Progenitor cell of endocrine pancreas (in vitro differentiated cells): ENCODE results near the gene NPFFR1. TPM values are rescaled to one million over a fixed set of nuclear protein-coding genes. Genes with fewer than 3 reads are reported as not detected.

Source experiments
- DNase-seq: peaks from one replicate; pipeline ENCODE4 v3.0.0; 2021; ENCODE audit warnings: low spot score; ENCODE audit not compliant: unreplicated experiment
- H3K27ac Mint-ChIP-seq: 2 replicates; pipeline ENCODE4 v1.8.0; 2021; ENCODE audit warnings: mild to moderate bottlenecking, moderate library complexity, mixed read lengths
- H3K27me3 Mint-ChIP-seq: 2 replicates; pipeline ENCODE4 v1.8.0; 2021; ENCODE audit warnings: mixed read lengths
- H3K36me3 Mint-ChIP-seq: 2 replicates; pipeline ENCODE4 v1.8.0; 2022; ENCODE audit warnings: mixed read lengths; ENCODE audit not compliant: insufficient read depth
- H3K4me1 Mint-ChIP-seq: 2 replicates; pipeline ENCODE4 v1.8.0; 2021; ENCODE audit warnings: low read depth, mixed read lengths
- H3K4me3 Mint-ChIP-seq: 2 replicates; pipeline ENCODE4 v1.8.0; 2021; ENCODE audit warnings: low read depth, mild to moderate bottlenecking, moderate library complexity, mixed read lengths
- H3K9me3 Mint-ChIP-seq: 2 replicates; pipeline ENCODE4 v1.8.0; 2021; ENCODE audit warnings: low read depth, mixed read lengths
- CTCF ChIP-seq: fragments of 200-600 bp; sonication (generic); IDR thresholded peaks from one replicate; pipeline ENCODE4 v1.5.0; 2021; ENCODE audit warnings: antibody characterized with exemption, mild to moderate bottlenecking; ENCODE audit not compliant: unreplicated experiment
- total RNA-seq: library from RNA; stranded (reverse); gene quantifications from 2 replicates; pipeline ENCODE4 v1.2.1, GENCODE V29; 2021

The NPFFR1 gene
- total RNA-seq, 1 donor from 2014 or later = not detected

- H3K36me3 Mint-ChIP-seq = no peaks in the 10 kb centered on the region
- no peaks in the 10 kb centered on the region for H3K9me3 Mint-ChIP-seq
- TF ChIP-seq CTCF = no peak
- DNase-seq = no peak
- H3K27ac Mint-ChIP-seq = no peak overlapping the region
- H3K27me3 Mint-ChIP-seq = peaks cover 20% of the 10 kb centered on the region
- H3K4me3 Mint-ChIP-seq = no peak overlapping the region
- no peaks in the 10 kb centered on the region for H3K4me1 Mint-ChIP-seq
Observed at GRCh38 chr10:70266701-70267100, 17.1 kb downstream of the NPFFR1 start.

- DNase-seq = no peak
- Mint-ChIP-seq H3K36me3 (no peaks in the 10 kb centered on the region), H3K27ac (no peak overlapping the region), H3K4me1 (no peaks in the 10 kb centered on the region), H3K9me3 (no peaks in the 10 kb centered on the region), H3K4me3 (no peak overlapping the region), H3K27me3 (peaks cover 20% of the 10 kb centered on the region)
- no peak for TF ChIP-seq CTCF
Observed at GRCh38 chr10:70266056-70266455, 17.7 kb downstream of the NPFFR1 start.

- DNase-seq = no peak
- peaks cover 20% of the 10 kb centered on the region for H3K27me3 Mint-ChIP-seq
- H3K36me3 Mint-ChIP-seq = no peaks in the 10 kb centered on the region
- peak; percentile 56 for TF ChIP-seq CTCF
- H3K4me1 Mint-ChIP-seq = no peaks in the 10 kb centered on the region
- H3K4me3 Mint-ChIP-seq = no peak overlapping the region
- no peak overlapping the region for H3K27ac Mint-ChIP-seq
- H3K9me3 Mint-ChIP-seq = no peaks in the 10 kb centered on the region
Observed at GRCh38 chr10:70265032-70265689, 18.6 kb downstream of the NPFFR1 start.

- Mint-ChIP-seq H3K4me1 (no peaks in the 10 kb centered on the region), H3K27me3 (peaks cover 7% of the 10 kb centered on the region), H3K9me3 (no peaks in the 10 kb centered on the region), H3K27ac (no peak overlapping the region), H3K36me3 (no peaks in the 10 kb centered on the region), H3K4me3 (no peak overlapping the region)
- no peak for TF ChIP-seq CTCF
- no peak for DNase-seq
Observed at GRCh38 chr10:70260734-70261133, 23.1 kb downstream of the NPFFR1 start.

GRCh38 chr10:70260259-70260658 is 23.5 kb downstream of the NPFFR1 start:
- Mint-ChIP-seq H3K4me3 (no peak overlapping the region), H3K36me3 (no peaks in the 10 kb centered on the region), H3K27me3 (peaks cover 7% of the 10 kb centered on the region), H3K4me1 (no peaks in the 10 kb centered on the region), H3K9me3 (no peaks in the 10 kb centered on the region), H3K27ac (no peak overlapping the region)
- no peak for TF ChIP-seq CTCF
- DNase-seq = no peak
